H1 (cell line): ENCODE results near the gene LHFPL3. TPM values are rescaled to one million over a fixed set of nuclear protein-coding genes. Genes with fewer than 3 reads are reported as not detected.

Experiments
- CTCF ChIA-PET: fragments of 300-600 bp; sonication (Branson Sonifier 250); formaldehyde crosslinking; loops from one replicate; lab custom pipeline; 2021; ENCODE audit not compliant: partially characterized antibody; lab: Charles Lee
- POLR2A ChIA-PET: fragments of 300-600 bp; sonication (Branson Sonifier 250); formaldehyde crosslinking; loops from one replicate; lab custom pipeline; 2021; ENCODE audit warnings: inconsistent platforms; ENCODE audit not compliant: partially characterized antibody; lab: Charles Lee
- DNase-seq, 2 experiments: peaks; one replicate each; pipeline versions ENCODE4 v3.0.0 to v3.0.0-alpha.2; 2010 to 2022; ENCODE audit warnings: low spot score in 2 of 2, low read depth in 1 of 2, mixed read lengths in 1 of 2
- FAIRE-seq: peaks from 2 replicates; lab custom pipeline; 2011; peaks lifted over from hg19 to GRCh38; lab: Jason Lieb, UNC
- H2AFZ ChIP-seq: 2 replicates; pipeline ENCODE4 v1.8.1; 2012; ENCODE audit warnings: low read length, inconsistent platforms
- H2AK5ac ChIP-seq: 2 replicates; pipeline ENCODE4 v1.6.1; 2013; ENCODE audit warnings: low read depth, low read length
- H2BK120ac ChIP-seq: replicated peaks from 2 replicates; pipeline ENCODE3; 2013; ENCODE audit warnings: low read depth, low read length, inconsistent platforms
- H2BK12ac ChIP-seq: 2 replicates; pipeline ENCODE4 v1.6.1; 2013; ENCODE audit warnings: low read depth, low read length
- H2BK15ac ChIP-seq: 2 replicates; pipeline ENCODE4 v1.6.1; 2013; ENCODE audit warnings: low read length
- H2BK20ac ChIP-seq: 2 replicates; pipeline ENCODE4 v1.6.1; 2013; ENCODE audit warnings: low read length
- H2BK5ac ChIP-seq: 2 replicates; pipeline ENCODE4 v1.6.1; 2013; ENCODE audit warnings: low read depth, low read length
- H3K14ac ChIP-seq: 2 replicates; pipeline ENCODE4 v1.6.1; 2013; ENCODE audit warnings: inconsistent platforms; ENCODE audit not compliant: insufficient read length
- H3K18ac ChIP-seq: 2 replicates; pipeline ENCODE4 v1.6.1; 2013; ENCODE audit warnings: low read length; ENCODE audit errors: extremely low read depth
- H3K23ac ChIP-seq: 2 replicates; pipeline ENCODE4 v1.6.1; 2013; ENCODE audit warnings: inconsistent platforms; ENCODE audit not compliant: insufficient read length
- H3K23me2 ChIP-seq: 2 replicates; pipeline ENCODE4 v1.6.1; 2013; ENCODE audit warnings: low read depth, low read length
- H3K27ac ChIP-seq: 2 replicates; pipeline ENCODE4 v1.6.1; 2011; ENCODE audit warnings: low read depth, low read length, inconsistent platforms
- H3K27me3 ChIP-seq, 4 experiments: replicated peaks in 1 of 4; 1 replicate in 1 of 4; 2 replicates in 3 of 4; pipeline versions ENCODE4 v1.6.1 to v1.8.1; 2011 to 2013; ENCODE audit warnings: low read length in 3 of 4, mild to moderate bottlenecking in 3 of 4, inconsistent platforms in 2 of 4, mixed read lengths in 2 of 4, moderate library complexity in 1 of 4; ENCODE audit not compliant: control insufficient read depth in 3 of 4, insufficient read depth in 3 of 4; ENCODE audit errors: extremely low read depth in 1 of 4
- H3K36me3 ChIP-seq, 4 experiments: 2 replicates each; pipeline versions ENCODE4 v1.6.1 to v1.8.1; 2011 to 2013; ENCODE audit warnings: mild to moderate bottlenecking in 4 of 4, low read length in 3 of 4, moderate library complexity in 2 of 4, control low read depth in 1 of 4, inconsistent platforms in 1 of 4; ENCODE audit not compliant: insufficient read depth in 4 of 4, control insufficient read depth in 2 of 4
- H3K4ac ChIP-seq: replicated peaks from 2 replicates; pipeline ENCODE3; 2013; ENCODE audit warnings: low read length, low read depth, mixed read lengths, inconsistent platforms; ENCODE audit not compliant: insufficient read length
- H3K4me1 ChIP-seq, 4 experiments: replicated peaks in 1 of 4; 1 replicate in 1 of 4; 2 replicates in 3 of 4; pipeline versions ENCODE4 v1.6.1 to v1.8.1; 2011 to 2013; ENCODE audit warnings: low read length in 3 of 4, inconsistent platforms in 2 of 4, mixed read lengths in 1 of 4; ENCODE audit not compliant: insufficient read depth in 4 of 4, control insufficient read depth in 3 of 4
- H3K4me2 ChIP-seq, 2 experiments: 2 replicates each; pipeline versions ENCODE4 v1.6.1 to v1.8.1; 2011 to 2013; ENCODE audit warnings: low read depth in 2 of 2, low read length in 2 of 2, control low read depth in 1 of 2, inconsistent platforms in 1 of 2, mild to moderate bottlenecking in 1 of 2; ENCODE audit not compliant: insufficient read depth in 1 of 2
- H3K4me3 ChIP-seq, 4 experiments: fragments of 200-600, 300-600 bp in 1 of 4; sonication (generic), shearing (Covaris generic), sonication (Bioruptor Twin) in 1 of 4; 2 replicates each; pipeline versions ENCODE4 v1.5.1 to v1.8.1; 2011 to 2016; ENCODE audit warnings: low read length in 4 of 4, low read depth in 3 of 4, control low read depth in 2 of 4, inconsistent platforms in 2 of 4, mild to moderate bottlenecking in 2 of 4, mixed read lengths in 1 of 4, moderate library complexity in 1 of 4; ENCODE audit not compliant: insufficient read depth in 2 of 4; ENCODE audit errors: extremely low read depth in 1 of 4
- H3K56ac ChIP-seq: replicated peaks from 2 replicates; pipeline ENCODE3; 2013; ENCODE audit warnings: low read depth, mild to moderate bottlenecking, mixed read lengths, low read length, inconsistent platforms; ENCODE audit not compliant: insufficient read length
- H3K79me1 ChIP-seq: 2 replicates; pipeline ENCODE4 v1.6.1; 2013; ENCODE audit warnings: low read depth, low read length, control low read depth
- H3K79me2 ChIP-seq, 2 experiments: 2 replicates each; pipeline versions ENCODE4 v1.6.1 to v1.8.1; 2012 to 2013; ENCODE audit warnings: low read length in 2 of 2, mild to moderate bottlenecking in 2 of 2, inconsistent platforms in 1 of 2; ENCODE audit not compliant: insufficient read depth in 2 of 2, control insufficient read depth in 1 of 2
- H3K9ac ChIP-seq, 4 experiments: replicated peaks in 1 of 4; 1 replicate in 1 of 4; 2 replicates in 3 of 4; pipeline versions ENCODE4 v1.6.1 to v1.8.1; 2011 to 2013; ENCODE audit warnings: low read depth in 3 of 4, low read length in 3 of 4, control low read depth in 2 of 4, mild to moderate bottlenecking in 2 of 4, moderate library complexity in 2 of 4, inconsistent platforms in 1 of 4; ENCODE audit errors: extremely low read depth in 1 of 4
- H3K9me3 ChIP-seq, 2 experiments: 2 replicates each; pipeline versions ENCODE4 v1.6.1 to v1.8.1; 2012 to 2013; ENCODE audit warnings: mild to moderate bottlenecking in 2 of 2, moderate library complexity in 2 of 2, control low read depth in 1 of 2, inconsistent platforms in 1 of 2, low read depth in 1 of 2, low read length in 1 of 2, mixed read lengths in 1 of 2; ENCODE audit not compliant: insufficient read depth in 2 of 2
- H4K20me1 ChIP-seq, 2 experiments: replicated peaks in 1 of 2; 2 replicates each; pipeline versions ENCODE3 to v1.8.1; 2011 to 2013; ENCODE audit warnings: inconsistent platforms in 2 of 2, low read length in 2 of 2, mild to moderate bottlenecking in 1 of 2; ENCODE audit not compliant: insufficient read depth in 2 of 2, control insufficient read depth in 1 of 2
- H4K5ac ChIP-seq: 2 replicates; pipeline ENCODE4 v1.6.1; 2013; ENCODE audit warnings: low read length, low read depth, mixed read lengths, inconsistent platforms; ENCODE audit not compliant: insufficient read length
- H4K8ac ChIP-seq: 2 replicates; pipeline ENCODE4 v1.8.0; 2013; ENCODE audit warnings: mild to moderate bottlenecking, moderate library complexity, low read length, inconsistent platforms; ENCODE audit not compliant: insufficient read depth; ENCODE audit errors: extremely low read depth
- H4K91ac ChIP-seq: replicated peaks from 2 replicates; pipeline ENCODE3; 2013; ENCODE audit warnings: low read length, mixed read lengths, inconsistent platforms; ENCODE audit not compliant: insufficient read length
- BCL11A ChIP-seq, 2 experiments: IDR thresholded peaks; one replicate each; pipeline ENCODE4 v1.6.1; 2011; ENCODE audit warnings: low read depth in 2 of 2, low read length in 2 of 2, mild to moderate bottlenecking in 2 of 2
- CBX8 ChIP-seq: fragments of 300-800, 300-1000 bp; sonication (generic); IDR thresholded peaks from 2 replicates; pipeline ENCODE4 v1.7.1; 2016; ENCODE audit warnings: low read depth, low read length, borderline replicate concordance
- CEBPB ChIP-seq: IDR thresholded peaks from 2 replicates; pipeline ENCODE4 v1.6.1; 2012; ENCODE audit warnings: low read depth, low read length
- KDM1A ChIP-seq: fragments of 200-600, 300-600 bp; sonication (generic); IDR thresholded peaks from 2 replicates; pipeline ENCODE4 v1.7.1; 2016; ENCODE audit warnings: mild to moderate bottlenecking, low read length, borderline replicate concordance
- KDM4A ChIP-seq: IDR thresholded peaks from one replicate; pipeline ENCODE4 v1.7.1; 2012; ENCODE audit warnings: low read depth, mild to moderate bottlenecking, moderate library complexity, low read length, inconsistent platforms; ENCODE audit not compliant: severe bottlenecking
- NRF1 ChIP-seq: IDR thresholded peaks from 2 replicates; pipeline ENCODE4 v1.6.1; 2011; ENCODE audit warnings: mild to moderate bottlenecking, low read depth, low read length, improper control_type of control experiment
- POU5F1 ChIP-seq: IDR thresholded peaks from 2 replicates; pipeline ENCODE4 v1.6.1; 2011; ENCODE audit warnings: low read depth, mild to moderate bottlenecking, low read length, moderate library complexity
- SIN3A ChIP-seq, 2 experiments: IDR thresholded peaks in 1 of 2; conservative IDR thresholded peaks in 1 of 2; 2 replicates each; pipeline ENCODE4 v1.6.1; 2011 to 2012; ENCODE audit warnings: low read length in 2 of 2, improper control_type of control experiment in 1 of 2, low read depth in 1 of 2, mild to moderate bottlenecking in 1 of 2
- SIRT6 ChIP-seq: IDR thresholded peaks from one replicate; pipeline ENCODE4 v1.7.1; 2012; ENCODE audit warnings: low read length, inconsistent platforms
- TCF12 ChIP-seq: IDR thresholded peaks from 2 replicates; pipeline ENCODE4 v1.6.1; 2011; ENCODE audit warnings: low read depth, mild to moderate bottlenecking, low read length
- WGBS, 2 experiments: shearing (Covaris generic) in 1 of 2; methylation state at CpG; one replicate each; pipeline versions ENCODE4 v1.1.6 to v1.1.7; 2013 to 2015; ENCODE audit warnings: low lambda C conversion rate in 2 of 2, mixed read lengths in 2 of 2, inconsistent platforms in 1 of 2, low coverage in 1 of 2, missing lambda C conversion rate in 1 of 2; ENCODE audit not compliant: insufficient replicate concordance in 2 of 2, insufficient coverage in 1 of 2, insufficient read length in 1 of 2; ENCODE audit errors: extremely low coverage in 1 of 2, missing lambda C conversion rate in 1 of 2; 5-methylcytosine and 5-hydroxymethylcytosine counted together
- polyA plus RNA-seq, 7 experiments: library from polyadenylated mRNA; depleted of rRNA in 3 of 7; stranded (reverse) in 5 of 7; unstranded in 2 of 7; fragments of >200 nt in 5 of 7; fragments of 200-250 nt in 2 of 7; gene quantifications; 1 replicate in 5 of 7; 2 replicates in 1 of 7; 4 replicates in 1 of 7; pipeline versions ENCODE4 v1.2.1 to v1.2.3, GENCODE V29; 2011 to 2013; ENCODE audit warnings: missing spikeins in 2 of 7, mixed read lengths in 2 of 7
- total RNA-seq: library from RNA; stranded (reverse); fragmentation: NEBNext Ultra II Directional; extraction: Animal tissue kit (Norgen Biotek cat#: 25700); gene quantifications from 2 replicates; pipeline ENCODE4 v1.2.1, GENCODE V29; 2021
- TF ChIP-seq, protein P1 (sequence below): IDR thresholded peaks from 2 replicates; pipeline ENCODE4 v1.6.1; 2012; ENCODE audit warnings: inconsistent platforms
- TF ChIP-seq, protein P2 (sequence below): IDR thresholded peaks from 2 replicates; pipeline ENCODE4 v1.6.1; 2011; ENCODE audit warnings: low read length, improper control_type of control experiment

The LHFPL3 gene
- total and polyA plus RNA-seq, 2 of the 8 experiments (the other 6 are each of a cell fraction or from before 2014, with no cell fraction given) = 0.24 to 0.50 TPM

DNA sequence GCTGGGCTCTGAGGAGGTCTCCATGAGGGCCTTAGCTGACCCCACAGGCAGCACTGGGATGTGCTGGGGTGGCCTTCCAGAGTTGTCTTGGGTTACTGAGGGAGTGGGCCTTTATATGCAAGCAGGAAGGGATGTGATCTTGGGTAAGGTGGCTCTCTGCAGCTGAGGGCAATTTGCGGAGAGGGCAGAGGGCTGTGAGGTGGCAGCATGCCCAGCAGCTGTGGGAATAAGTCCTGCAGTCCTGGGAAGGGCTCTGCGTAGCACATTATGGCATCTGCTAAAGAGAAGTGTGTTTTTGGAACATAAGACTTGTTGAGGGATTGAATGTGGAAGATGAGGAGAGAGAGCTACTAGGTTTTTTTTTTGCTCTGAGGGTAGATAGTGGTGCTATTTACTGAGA lies 586.0 kb downstream of the LHFPL3 start:
- peak overlapping the region; percentile 53; the same call in 1 of the 2 replicates for H2AFZ ChIP-seq
- no peaks in the 10 kb centered on the region for H3K79me2 ChIP-seq
- H3K4me2 ChIP-seq = no peak overlapping the region
- H4K8ac ChIP-seq = no peak overlapping the region
- no peak overlapping the region for H3K23ac ChIP-seq
- ChIA-PET POLR2A (no interaction called here), CTCF (interaction anchor here (0.6 to 8.6 kb wide), 6 partner anchors 9 to 574 kb away, joined by 3 to 83 read pairs (median 3); no protein-coding TSS in a partner anchor)
- H4K20me1 ChIP-seq = no peaks in the 10 kb centered on the region
- H2BK15ac ChIP-seq = no peak overlapping the region
- no peaks in the 10 kb centered on the region for H3K27me3 ChIP-seq
- H3K27ac ChIP-seq = no peak overlapping the region
- H3K79me1 ChIP-seq = no peaks in the 10 kb centered on the region
- no peak overlapping the region for H3K56ac ChIP-seq
- no peak overlapping the region for H4K5ac ChIP-seq
- no peak overlapping the region for H3K9ac ChIP-seq
- H3K18ac ChIP-seq = no peak overlapping the region
- WGBS, 2 experiments = 88% methylated on average over 2 of the region's 2 CpGs; no CpG with 5 or more reads in 1 of the 2 experiments
- no peaks in the 10 kb centered on the region; a peak in 1 of 7 replicates for H3K4me1 ChIP-seq
- no peaks in the 10 kb centered on the region for H3K9me3 ChIP-seq
- H3K23me2 ChIP-seq = peaks cover 2% of the 10 kb centered on the region; the same call in 1 of the 2 replicates
- H3K14ac ChIP-seq = no peak overlapping the region
- H2BK120ac ChIP-seq = no peak overlapping the region
- no peak overlapping the region for H4K91ac ChIP-seq
- no peak for DNase-seq
- no peak overlapping the region for H3K4ac ChIP-seq
- FAIRE-seq = no peak
- H2BK20ac ChIP-seq = no peak overlapping the region
- no peak overlapping the region for H2BK12ac ChIP-seq
- no peak overlapping the region for H2BK5ac ChIP-seq
- no peak overlapping the region for H2AK5ac ChIP-seq
- H3K4me3 ChIP-seq = no peak overlapping the region
- H3K36me3 ChIP-seq = no peaks in the 10 kb centered on the region
- no peak for TF ChIP-seq SIN3A (conservative IDR thresholded peaks at IDR 0.05 in 1 of 2, IDR thresholded peaks at IDR 0.05 in 1 of 2; ENCODE audit: low read depth in 1 of 2, low read length in 2 of 2)
- no peak for TF ChIP-seq TCF12
- TF ChIP-seq, protein P1, sequence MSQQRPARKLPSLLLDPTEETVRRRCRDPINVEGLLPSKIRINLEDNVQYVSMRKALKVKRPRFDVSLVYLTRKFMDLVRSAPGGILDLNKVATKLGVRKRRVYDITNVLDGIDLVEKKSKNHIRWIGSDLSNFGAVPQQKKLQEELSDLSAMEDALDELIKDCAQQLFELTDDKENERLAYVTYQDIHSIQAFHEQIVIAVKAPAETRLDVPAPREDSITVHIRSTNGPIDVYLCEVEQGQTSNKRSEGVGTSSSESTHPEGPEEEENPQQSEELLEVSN = no peak
- no peak for TF ChIP-seq BCL11A (IDR thresholded peaks at IDR 0.05; ENCODE audit: low read depth in 2 of 2, low read length in 2 of 2)
- no peak for TF ChIP-seq CEBPB
- no peak for TF ChIP-seq NRF1
- no peak for TF ChIP-seq KDM1A
- TF ChIP-seq SIRT6 = no peak
- no peak for TF ChIP-seq KDM4A
- no peak for TF ChIP-seq POU5F1
- TF ChIP-seq CBX8 = no peak
- TF ChIP-seq, protein P2, sequence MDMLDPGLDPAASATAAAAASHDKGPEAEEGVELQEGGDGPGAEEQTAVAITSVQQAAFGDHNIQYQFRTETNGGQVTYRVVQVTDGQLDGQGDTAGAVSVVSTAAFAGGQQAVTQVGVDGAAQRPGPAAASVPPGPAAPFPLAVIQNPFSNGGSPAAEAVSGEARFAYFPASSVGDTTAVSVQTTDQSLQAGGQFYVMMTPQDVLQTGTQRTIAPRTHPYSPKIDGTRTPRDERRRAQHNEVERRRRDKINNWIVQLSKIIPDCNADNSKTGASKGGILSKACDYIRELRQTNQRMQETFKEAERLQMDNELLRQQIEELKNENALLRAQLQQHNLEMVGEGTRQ = no peak
